OCI-LY7 (cell line): ENCODE data around the gene KREMEN1. TPM values are rescaled to one million over a fixed set of nuclear protein-coding genes. Genes with fewer than 3 reads are reported as not detected.

Source experiments
- BruUV-seq: library from RNA; stranded (reverse); fragments of 400-500 nt; replicated peaks from 2 replicates; lab custom pipeline; 2021; lab: Mats Ljungman, UMichigan
- CTCF ChIA-PET: fragments of 300-600 bp; sonication (Branson Sonifier 250); formaldehyde crosslinking; loops from one replicate; lab custom pipeline; 2022; ENCODE audit warnings: antibody characterized with exemption; ENCODE audit not compliant: unreplicated experiment; lab: Charles Lee
- POLR2A ChIA-PET: fragments of 300-600 bp; sonication (Branson Sonifier 250); formaldehyde crosslinking; loops from one replicate; lab custom pipeline; 2022; ENCODE audit warnings: antibody characterized with exemption; lab: Charles Lee
- DNase-seq: peaks from one replicate; pipeline ENCODE4 v3.0.0-alpha.2; 2015; ENCODE audit warnings: low spot score
- H2AFZ ChIP-seq: fragments of 200-600 bp; sonication (generic), shearing (Covaris generic); 2 replicates; pipeline ENCODE4 v1.6.1; 2014; ENCODE audit warnings: mild to moderate bottlenecking, antibody characterized with exemption, low read length, moderate library complexity
- H3K27ac ChIP-seq: fragments of 200-600 bp; sonication (generic); 2 replicates; pipeline ENCODE4 v1.5.1; 2014; ENCODE audit warnings: mixed run types, low read depth, mild to moderate bottlenecking, moderate library complexity, low read length, inconsistent platforms; ENCODE audit not compliant: poor library complexity, severe bottlenecking
- H3K36me3 ChIP-seq: fragments of 200-600 bp; sonication (generic); 2 replicates; pipeline ENCODE4 v1.6.1; 2014; ENCODE audit warnings: mild to moderate bottlenecking, antibody characterized with exemption, low read length, moderate library complexity, mixed read lengths; ENCODE audit not compliant: insufficient read depth
- H3K4me1 ChIP-seq: fragments of 200-600 bp; sonication (generic); 2 replicates; pipeline ENCODE4 v1.5.1; 2014; ENCODE audit warnings: mild to moderate bottlenecking, low read length; ENCODE audit not compliant: insufficient read depth, poor library complexity, severe bottlenecking
- H3K4me2 ChIP-seq: fragments of 200-600 bp; sonication (generic); 2 replicates; pipeline ENCODE4 v1.6.1; 2014; ENCODE audit warnings: mild to moderate bottlenecking, low read length
- H3K4me3 ChIP-seq: fragments of 200-600 bp; sonication (generic); 2 replicates; pipeline ENCODE4 v1.5.1; 2014; ENCODE audit warnings: mild to moderate bottlenecking, low read depth, low read length; ENCODE audit not compliant: poor library complexity, severe bottlenecking
- H3K79me2 ChIP-seq: fragments of 200-600 bp; sonication (generic); 2 replicates; pipeline ENCODE4 v1.6.1; 2016; ENCODE audit warnings: low read depth, mild to moderate bottlenecking, low read length, moderate library complexity, mixed read lengths; ENCODE audit not compliant: insufficient read depth
- H3K9me2 ChIP-seq: fragments of 200-600 bp; sonication (generic); 2 replicates; pipeline ENCODE4 v1.6.1; 2016; ENCODE audit warnings: mild to moderate bottlenecking, low read length, mixed read lengths; ENCODE audit not compliant: insufficient read depth
- H3K9me3 ChIP-seq: fragments of 200-600 bp; sonication (generic); 2 replicates; pipeline ENCODE4 v1.6.1; 2014; ENCODE audit warnings: mild to moderate bottlenecking, mixed run types, low read length, mixed read lengths
- H4K20me1 ChIP-seq: fragments of 200-600 bp; sonication (generic); 2 replicates; pipeline ENCODE4 v1.6.1; 2014; ENCODE audit warnings: mild to moderate bottlenecking, antibody characterized with exemption, low read length, moderate library complexity, mixed read lengths; ENCODE audit not compliant: insufficient read depth
- EZH2phosphoT487 ChIP-seq: fragments of 200-600 bp; sonication (generic); IDR thresholded peaks from 2 replicates; pipeline ENCODE4 v1.6.1; 2018; ENCODE audit warnings: low read depth, borderline replicate concordance, mild to moderate bottlenecking, mixed run types, antibody characterized with exemption, low read length, moderate library complexity, mixed read lengths
- intact Hi-C: fragments of 100-400 bp; cut with micrococcal nuclease; formaldehyde crosslinking; loops from one replicate; pipeline ENCODE4 v1.10.0; 2022; ENCODE audit not compliant: unreplicated experiment
- total RNA-seq, 2 experiments: library from RNA; depleted of rRNA in 1 of 2; stranded (reverse); fragments of >200 nt in 1 of 2; shearing (Covaris generic) in 1 of 2; gene quantifications; 2 replicates each; pipeline ENCODE4 v1.2.3, GENCODE V29; 2014 to 2022
- TF ChIP-seq, protein P1 (sequence below): fragments of 200-600 bp; sonication (generic); conservative IDR thresholded peaks from 2 replicates; pipeline ENCODE4 v1.5.1; 2014; ENCODE audit warnings: mild to moderate bottlenecking, antibody characterized with exemption, low read length, moderate library complexity, mixed read lengths

Gene KREMEN1
- total RNA-seq, 2 experiments from 2014 or later, result not detected

DNA sequence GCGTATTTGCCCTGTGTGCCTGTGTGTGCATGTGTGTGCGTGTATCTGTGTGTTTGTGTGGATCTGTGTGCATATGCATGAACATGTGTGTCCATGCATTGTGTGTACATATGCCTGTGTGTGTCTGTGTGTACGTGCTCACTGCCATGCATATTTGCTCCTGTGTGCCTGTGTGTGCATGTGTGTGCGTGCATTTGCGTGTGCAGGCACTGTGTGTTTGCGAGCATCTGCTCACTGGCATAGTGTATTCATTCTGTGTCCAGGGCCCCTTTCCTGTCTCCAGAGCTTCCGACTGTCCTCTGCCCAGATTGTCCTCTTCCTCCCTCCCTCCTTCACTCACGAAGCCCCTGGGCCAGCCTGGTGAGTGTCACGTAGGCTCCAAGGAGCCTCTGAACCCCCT lies 138.6 kb downstream of the KREMEN1 start:
- no peak for DNase-seq
- no peak overlapping the region for H3K4me2 ChIP-seq
- no peaks in the 10 kb centered on the region for H3K4me1 ChIP-seq
- no peak overlapping the region for H3K4me3 ChIP-seq
- CTCF ChIA-PET, result no interaction called here
- H3K9me2 ChIP-seq, result no peaks in the 10 kb centered on the region
- BruUV-seq, result no TSS peak
- no peaks in the 10 kb centered on the region for H4K20me1 ChIP-seq
- no peaks in the 10 kb centered on the region for H3K79me2 ChIP-seq
- H2AFZ ChIP-seq, result no peak overlapping the region
- H3K27ac ChIP-seq, result no peak overlapping the region
- no peaks in the 10 kb centered on the region for H3K9me3 ChIP-seq
- TF ChIP-seq EZH2phosphoT487, result no peak
- TF ChIP-seq, protein P1, sequence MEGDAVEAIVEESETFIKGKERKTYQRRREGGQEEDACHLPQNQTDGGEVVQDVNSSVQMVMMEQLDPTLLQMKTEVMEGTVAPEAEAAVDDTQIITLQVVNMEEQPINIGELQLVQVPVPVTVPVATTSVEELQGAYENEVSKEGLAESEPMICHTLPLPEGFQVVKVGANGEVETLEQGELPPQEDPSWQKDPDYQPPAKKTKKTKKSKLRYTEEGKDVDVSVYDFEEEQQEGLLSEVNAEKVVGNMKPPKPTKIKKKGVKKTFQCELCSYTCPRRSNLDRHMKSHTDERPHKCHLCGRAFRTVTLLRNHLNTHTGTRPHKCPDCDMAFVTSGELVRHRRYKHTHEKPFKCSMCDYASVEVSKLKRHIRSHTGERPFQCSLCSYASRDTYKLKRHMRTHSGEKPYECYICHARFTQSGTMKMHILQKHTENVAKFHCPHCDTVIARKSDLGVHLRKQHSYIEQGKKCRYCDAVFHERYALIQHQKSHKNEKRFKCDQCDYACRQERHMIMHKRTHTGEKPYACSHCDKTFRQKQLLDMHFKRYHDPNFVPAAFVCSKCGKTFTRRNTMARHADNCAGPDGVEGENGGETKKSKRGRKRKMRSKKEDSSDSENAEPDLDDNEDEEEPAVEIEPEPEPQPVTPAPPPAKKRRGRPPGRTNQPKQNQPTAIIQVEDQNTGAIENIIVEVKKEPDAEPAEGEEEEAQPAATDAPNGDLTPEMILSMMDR, result no peak
- no peaks in the 10 kb centered on the region for H3K36me3 ChIP-seq
- intact Hi-C loops, result no loop called here
- POLR2A ChIA-PET, result no interaction called here

DNA sequence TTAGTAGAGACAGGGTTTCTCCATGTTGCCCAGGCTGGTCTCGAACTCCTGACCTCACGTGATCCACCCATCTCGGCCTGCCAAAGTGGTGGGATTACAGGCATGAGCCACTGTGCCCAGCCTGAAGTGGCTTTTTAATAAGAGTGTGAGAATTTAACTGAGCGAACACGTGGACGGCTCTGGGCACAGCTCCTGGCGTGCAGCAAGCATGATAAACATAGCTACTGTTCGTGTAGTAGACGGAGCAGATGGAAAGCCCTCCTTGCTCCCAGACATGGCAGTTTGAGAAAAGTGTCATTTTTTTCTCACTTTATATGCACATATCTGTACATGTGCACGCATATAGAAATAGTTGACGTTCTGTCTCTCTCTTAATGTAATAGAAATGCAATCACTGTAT lies 139.9 kb downstream of the KREMEN1 start:
- no TSS peak for BruUV-seq

GRCh38 chr22:29213493-29213892 lies 140.7 kb downstream of the KREMEN1 start:
- Histone ChIP-seq H3K9me2 (no peaks in the 10 kb centered on the region), H2AFZ (no peak overlapping the region), H3K79me2 (no peaks in the 10 kb centered on the region), H3K4me1 (no peaks in the 10 kb centered on the region), H3K4me3 (no peak overlapping the region), H4K20me1 (no peaks in the 10 kb centered on the region), H3K36me3 (no peaks in the 10 kb centered on the region), H3K4me2 (no peak overlapping the region), H3K27ac (no peak overlapping the region), H3K9me3 (no peaks in the 10 kb centered on the region)
- intact Hi-C loops, result no loop called here
- CTCF ChIA-PET, result no interaction called here
- no peak for DNase-seq
- BruUV-seq, result no TSS peak
- POLR2A ChIA-PET, result no interaction called here
- TF ChIP-seq, protein P1, result no peak
- no peak for TF ChIP-seq EZH2phosphoT487

More for the DNA sequence above, 139.9 kb downstream of the KREMEN1 start:
- H3K4me2 ChIP-seq, result no peak overlapping the region
- POLR2A ChIA-PET, result no interaction called here
- no peaks in the 10 kb centered on the region for H3K9me2 ChIP-seq
- intact Hi-C loops, result no loop called here
- no peaks in the 10 kb centered on the region for H3K79me2 ChIP-seq
- TF ChIP-seq, protein P1, result no peak
- no peak for TF ChIP-seq EZH2phosphoT487
- no peak overlapping the region for H2AFZ ChIP-seq
- DNase-seq, result no peak
- no peaks in the 10 kb centered on the region for H3K4me1 ChIP-seq
- H3K36me3 ChIP-seq, result no peaks in the 10 kb centered on the region
- CTCF ChIA-PET, result no interaction called here
- H4K20me1 ChIP-seq, result no peaks in the 10 kb centered on the region
- H3K27ac ChIP-seq, result no peak overlapping the region
- no peaks in the 10 kb centered on the region for H3K9me3 ChIP-seq
- H3K4me3 ChIP-seq, result no peak overlapping the region
